HepG2 (cell line): Measurements from ENCODE around the gene BIK. TPM values are rescaled to one million over a fixed set of nuclear protein-coding genes. Genes with fewer than 3 reads are reported as not detected.
"Not testable (repeated sequence)": the region's sequence is repeated elsewhere in the genome, so short reads cannot be mapped to it uniquely, and the experiment has no call there.

Source experiments
- ATAC-seq: fragments of 200-7000 bp; cut with Tn5 transposase; 3 replicates; pipeline ENCODE4 v1.9.1; 2020; ENCODE audit warnings: mild to moderate bottlenecking, moderate library complexity
- BruUV-seq: library from RNA; stranded (reverse); fragments of 400-500 nt; replicated peaks from 2 replicates; lab custom pipeline; 2021; lab: Mats Ljungman, UMichigan
- CTCF ChIA-PET: fragments of 300-600 bp; formaldehyde crosslinking; extraction: SDS; loops from one replicate; lab custom pipeline; 2021; ENCODE audit warnings: low total read pairs, inconsistent platforms, low intra/inter-chr PET ratio; lab: Yijun Ruan, JAX
- POLR2A ChIA-PET: fragments of 350-600 bp; sonication (Branson Sonifier 250); formaldehyde crosslinking; loops from one replicate; lab custom pipeline; 2020; ENCODE audit warnings: antibody characterized with exemption, inconsistent platforms; lab: Yijun Ruan, JAX
- DNase-seq: peaks from one replicate; pipeline ENCODE4 v3.0.0-alpha.2; 2015; ENCODE audit warnings: low spot score
- FAIRE-seq: peaks from 3 replicates; lab custom pipeline; 2011; peaks lifted over from hg19 to GRCh38; lab: Jason Lieb, UNC
- H2AFZ ChIP-seq: one replicate; pipeline ENCODE4 v1.6.1; 2011; ENCODE audit warnings: low read length, inconsistent platforms
- H3K27ac ChIP-seq: fragments of 300-600 bp; 3 replicates; pipeline ENCODE4 v1.8.0; 2011; ENCODE audit warnings: mixed run types, mild to moderate bottlenecking, mixed read lengths, low read length, inconsistent platforms; ENCODE audit not compliant: insufficient read depth; ENCODE audit errors: extremely low read length
- H3K27me3 ChIP-seq, 2 experiments: fragments of 200-600 bp in 1 of 2; 2 replicates in 1 of 2; 3 replicates in 1 of 2; pipeline versions ENCODE4 v1.6.0 to v1.8.0; 2011; ENCODE audit warnings: low read length in 2 of 2, mild to moderate bottlenecking in 2 of 2, moderate library complexity in 2 of 2, inconsistent platforms in 1 of 2; ENCODE audit not compliant: insufficient read depth in 2 of 2, control insufficient read depth in 1 of 2
- H3K36me3 ChIP-seq, 2 experiments: fragments of 200-600 bp in 1 of 2; replicated peaks in 1 of 2; 2 replicates in 1 of 2; 3 replicates in 1 of 2; pipeline versions ENCODE4 v1.5.1 to v1.8.0; 2011; ENCODE audit warnings: low read length in 2 of 2, inconsistent platforms in 1 of 2; ENCODE audit not compliant: insufficient read depth in 2 of 2, control insufficient read depth in 1 of 2
- H3K4me1 ChIP-seq: 2 replicates; pipeline ENCODE4 v1.5.1; 2012; ENCODE audit warnings: low read length, inconsistent platforms; ENCODE audit not compliant: insufficient read depth
- H3K4me2 ChIP-seq: 2 replicates; pipeline ENCODE4 v1.6.0; 2011; ENCODE audit warnings: low read depth, low read length, inconsistent platforms
- H3K4me3 ChIP-seq, 3 experiments: fragments of 200-600 bp in 1 of 3; sonication (generic), shearing (Covaris generic) in 1 of 3; replicated peaks in 1 of 3; 2 replicates each; pipeline ENCODE4 v1.5.1; 2011 to 2016; ENCODE audit warnings: low read length in 3 of 3, inconsistent platforms in 2 of 3, low read depth in 2 of 3, mild to moderate bottlenecking in 2 of 3, control low read depth in 1 of 3, mixed read lengths in 1 of 3; ENCODE audit not compliant: insufficient read depth in 1 of 3
- H3K79me2 ChIP-seq: one replicate; pipeline ENCODE4 v1.6.1; 2011; ENCODE audit warnings: low read length, inconsistent platforms; ENCODE audit not compliant: insufficient read depth
- H3K9ac ChIP-seq: 2 replicates; pipeline ENCODE4 v1.6.0; 2011; ENCODE audit warnings: mild to moderate bottlenecking, low read depth, low read length, inconsistent platforms; ENCODE audit not compliant: insufficient read depth
- H3K9me3 ChIP-seq: 2 replicates; pipeline ENCODE4 v1.5.1; 2012; ENCODE audit warnings: mild to moderate bottlenecking, low read length
- H4K20me1 ChIP-seq: 2 replicates; pipeline ENCODE4 v1.6.0; 2011; ENCODE audit warnings: inconsistent platforms, mild to moderate bottlenecking, low read length, moderate library complexity; ENCODE audit not compliant: insufficient read depth
- ARID2 ChIP-seq: sonication (generic); formaldehyde crosslinking; IDR thresholded peaks from 2 replicates; pipeline ENCODE4 v1.8.1; 2022; ENCODE audit warnings: mild to moderate bottlenecking, missing genetic modification reagents, borderline replicate concordance
- BHLHE40 ChIP-seq: IDR thresholded peaks from 2 replicates; pipeline ENCODE4 v1.6.1; 2011; ENCODE audit warnings: low read length, improper control_type of control experiment
- FOXA1 ChIP-seq, 2 experiments: fragments of 450-650 bp in 1 of 2; sonication (generic) in 1 of 2; formaldehyde crosslinking in 1 of 2; IDR thresholded peaks; 2 replicates each; pipeline versions ENCODE4 v1.4.0 to v1.6.1; 2016 to 2020; ENCODE audit warnings: missing genetic modification reagents in 1 of 2
- FOXA3 ChIP-seq: IDR thresholded peaks from 2 replicates; pipeline ENCODE4 v1.6.1; 2016; ENCODE audit warnings: missing genetic modification reagents, missing compliant biosample characterization
- GATAD2A ChIP-seq: IDR thresholded peaks from 2 replicates; pipeline ENCODE4 v1.6.1; 2016
- JUN ChIP-seq: sonication (generic); formaldehyde crosslinking; IDR thresholded peaks from 2 replicates; pipeline ENCODE4 v1.4.0; 2020; ENCODE audit warnings: mild to moderate bottlenecking, missing genetic modification reagents
- KDM2A ChIP-seq: sonication (generic); formaldehyde crosslinking; IDR thresholded peaks from 2 replicates; pipeline ENCODE4 v1.4.0; 2020; ENCODE audit warnings: low read depth, missing genetic modification reagents, borderline replicate concordance
- MAX ChIP-seq: IDR thresholded peaks from 2 replicates; pipeline ENCODE4 v1.6.1; 2012; ENCODE audit warnings: inconsistent platforms
- NCOR1 ChIP-seq: fragments of 200-600 bp; sonication (generic); IDR thresholded peaks from 2 replicates; pipeline ENCODE4 v1.7.0; 2017; ENCODE audit warnings: antibody characterized with exemption, low read length, borderline replicate concordance
- NR2F1 ChIP-seq, 2 experiments: fragments of 450-650 bp in 1 of 2; formaldehyde crosslinking in 1 of 2; IDR thresholded peaks; 2 replicates each; pipeline versions ENCODE4 v1.5.0 to v1.6.1; 2016 to 2020; ENCODE audit warnings: mild to moderate bottlenecking in 1 of 2, missing compliant biosample characterization in 1 of 2, missing genetic modification reagents in 1 of 2, moderate library complexity in 1 of 2
- RAD51 ChIP-seq: fragments of 450-650 bp; IDR thresholded peaks from 2 replicates; pipeline ENCODE4 v1.6.1; 2016; ENCODE audit warnings: borderline replicate concordance
- RFX5 ChIP-seq: IDR thresholded peaks from 2 replicates; pipeline ENCODE4 v1.6.1; 2011; ENCODE audit warnings: low read depth, low read length, improper control_type of control experiment
- SOX13 ChIP-seq, 3 experiments: fragments of 450-650 bp in 1 of 3; sonication (generic) in 1 of 3; formaldehyde crosslinking in 1 of 3; IDR thresholded peaks in 2 of 3; conservative IDR thresholded peaks in 1 of 3; 2 replicates each; pipeline versions ENCODE4 v1.5.0 to v1.6.1; 2016 to 2020; ENCODE audit warnings: antibody characterized with exemption in 1 of 3, mild to moderate bottlenecking in 1 of 3, missing compliant biosample characterization in 1 of 3, missing genetic modification reagents in 1 of 3, moderate library complexity in 1 of 3
- SOX6 ChIP-seq, 2 experiments: fragments of 450-650 bp in 1 of 2; sonication (generic) in 1 of 2; formaldehyde crosslinking in 1 of 2; IDR thresholded peaks; 2 replicates each; pipeline versions ENCODE4 v1.4.0 to v1.6.1; 2017 to 2020; ENCODE audit warnings: antibody characterized with exemption in 1 of 2, mild to moderate bottlenecking in 1 of 2, missing genetic modification reagents in 1 of 2
- SP5 ChIP-seq: IDR thresholded peaks from 2 replicates; pipeline ENCODE4 v1.6.1; 2016; ENCODE audit warnings: low read depth, borderline replicate concordance
- ZFP91 ChIP-seq: sonication (generic); formaldehyde crosslinking; IDR thresholded peaks from 2 replicates; pipeline ENCODE4 v1.9.0; 2022; ENCODE audit warnings: missing genetic modification reagents, mild to moderate bottlenecking, borderline replicate concordance
- WGBS: methylation state at CpG from one replicate; pipeline ENCODE4 v1.1.6; 2017; ENCODE audit warnings: low lambda C conversion rate; 5-methylcytosine and 5-hydroxymethylcytosine counted together
- in situ Hi-C: cut with HindIII; loops from 2 replicates; pipeline ENCODE4 v1.10.0; 2017; ENCODE audit warnings: low pct_unique_long_range_greater_than_20kb; ENCODE audit not compliant: extremely low pct_ligation_motif_present
- intact Hi-C: fragments of 100-400 bp; cut with micrococcal nuclease; formaldehyde crosslinking; loops from one replicate; pipeline ENCODE4 v1.10.0; 2022; ENCODE audit not compliant: unreplicated experiment
- polyA plus RNA-seq, 8 experiments: library from polyadenylated mRNA; depleted of rRNA in 3 of 8; stranded (reverse) in 7 of 8; unstranded in 1 of 8; fragments of >200 nt; fragmentation: Illumina TruSeq in 4 of 8; extraction: Trizol in 4 of 8; gene quantifications; 2 replicates each; pipeline versions ENCODE4 v1.2.1 to v1.2.3, GENCODE V29; 2011 to 2016; ENCODE audit warnings: low read depth in 4 of 8, missing spikeins in 1 of 8, mixed read lengths in 1 of 8; ENCODE audit not compliant: insufficient read depth in 1 of 8
- total RNA-seq, 5 experiments: library from RNA; depleted of rRNA; stranded (reverse); fragments of >200 nt; fragmentation: Illumina TruSeq; extraction: Trizol; gene quantifications; 2 replicates each; pipeline ENCODE4 v1.2.3, GENCODE V29; 2016; ENCODE audit warnings: low read depth in 1 of 5
- TF ChIP-seq, protein P1 (sequence below): sonication (generic); formaldehyde crosslinking; IDR thresholded peaks from 2 replicates; pipeline ENCODE4 v1.4.0; 2020; ENCODE audit warnings: missing genetic modification reagents
- TF ChIP-seq, protein P2 (sequence below): IDR thresholded peaks from 2 replicates; pipeline ENCODE4 v1.6.1; 2016

Gene BIK
- total and polyA plus RNA-seq, 2 of the 13 experiments (the other 11 are each of a cell fraction or from before 2014, with no cell fraction given): 0.54 to 0.80 TPM

GRCh38 chr22:43104056-43104625 lies 6.4 kb upstream of the BIK start:
- intact Hi-C loops; CTCF ChIA-PET; H3K27ac ChIP-seq; in situ Hi-C loops; H3K27me3 ChIP-seq; H3K36me3 ChIP-seq; BruUV-seq; H3K79me2 ChIP-seq; H3K9me3 ChIP-seq; H4K20me1 ChIP-seq; TF ChIP-seq SOX6, FOXA1 (IDR thresholded peaks at IDR 0.05): not testable (repeated sequence)
- POLR2A ChIA-PET: interaction anchor here (0.7 to 2.7 kb wide), 10 partner anchors 10 to 417 kb away, joined by 3 to 13 read pairs (median 4); no protein-coding TSS in a partner anchor
- peaks cover 50% of the 10 kb centered on the region for H3K4me1 ChIP-seq
- FAIRE-seq: peak; percentile 77
- WGBS: 1% methylated on average over 14 of the region's 15 CpGs
- peak overlapping the region; percentile 92 for H3K4me2 ChIP-seq
- H3K9ac ChIP-seq: peak overlapping the region; percentile 4; the same call in 1 of the 2 replicates
- peak; percentile 93 for DNase-seq
- peak overlapping the region; percentile 67 for H2AFZ ChIP-seq
- peak; percentile 83 for ATAC-seq
- H3K4me3 ChIP-seq: peak overlapping the region; percentile 36 to 63 (median 48)
- TF ChIP-seq ZFP91 (CRISPR knock-in tag): 0 out of 2 replicates have a peak, but pooled peaks have one; percentile 26
- TF ChIP-seq FOXA3 (CRISPR knock-in tag): peak; percentile 56
- peak; percentile 82 for TF ChIP-seq RAD51
- TF ChIP-seq SOX6 (CRISPR knock-in tag; IDR thresholded peaks at IDR 0.05): peak; percentile 90
- TF ChIP-seq, protein P1, sequence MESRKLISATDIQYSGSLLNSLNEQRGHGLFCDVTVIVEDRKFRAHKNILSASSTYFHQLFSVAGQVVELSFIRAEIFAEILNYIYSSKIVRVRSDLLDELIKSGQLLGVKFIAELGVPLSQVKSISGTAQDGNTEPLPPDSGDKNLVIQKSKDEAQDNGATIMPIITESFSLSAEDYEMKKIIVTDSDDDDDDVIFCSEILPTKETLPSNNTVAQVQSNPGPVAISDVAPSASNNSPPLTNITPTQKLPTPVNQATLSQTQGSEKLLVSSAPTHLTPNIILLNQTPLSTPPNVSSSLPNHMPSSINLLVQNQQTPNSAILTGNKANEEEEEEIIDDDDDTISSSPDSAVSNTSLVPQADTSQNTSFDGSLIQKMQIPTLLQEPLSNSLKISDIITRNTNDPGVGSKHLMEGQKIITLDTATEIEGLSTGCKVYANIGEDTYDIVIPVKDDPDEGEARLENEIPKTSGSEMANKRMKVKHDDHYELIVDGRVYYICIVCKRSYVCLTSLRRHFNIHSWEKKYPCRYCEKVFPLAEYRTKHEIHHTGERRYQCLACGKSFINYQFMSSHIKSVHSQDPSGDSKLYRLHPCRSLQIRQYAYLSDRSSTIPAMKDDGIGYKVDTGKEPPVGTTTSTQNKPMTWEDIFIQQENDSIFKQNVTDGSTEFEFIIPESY: 0 out of 2 replicates have a peak, but pooled peaks have one; percentile 11
- TF ChIP-seq NCOR1: peak; percentile 41; the same call in 1 of the 2 replicates
- TF ChIP-seq BHLHE40: peak; percentile 97
- TF ChIP-seq KDM2A (CRISPR knock-in tag): 0 out of 2 replicates have a peak, but pooled peaks have one; percentile 32
- peak; percentile 46; the same call in 1 of the 2 replicates for TF ChIP-seq RFX5
- peak; percentile 70 for TF ChIP-seq SOX13 (IDR thresholded peaks at IDR 0.05)
- peak in 1 of 2 experiments; percentile 83; a peak in 2 of 4 replicates for TF ChIP-seq SOX13 (CRISPR knock-in tag; conservative IDR thresholded peaks at IDR 0.05 in 1 of 2, IDR thresholded peaks at IDR 0.05 in 1 of 2)
- TF ChIP-seq, protein P2, sequence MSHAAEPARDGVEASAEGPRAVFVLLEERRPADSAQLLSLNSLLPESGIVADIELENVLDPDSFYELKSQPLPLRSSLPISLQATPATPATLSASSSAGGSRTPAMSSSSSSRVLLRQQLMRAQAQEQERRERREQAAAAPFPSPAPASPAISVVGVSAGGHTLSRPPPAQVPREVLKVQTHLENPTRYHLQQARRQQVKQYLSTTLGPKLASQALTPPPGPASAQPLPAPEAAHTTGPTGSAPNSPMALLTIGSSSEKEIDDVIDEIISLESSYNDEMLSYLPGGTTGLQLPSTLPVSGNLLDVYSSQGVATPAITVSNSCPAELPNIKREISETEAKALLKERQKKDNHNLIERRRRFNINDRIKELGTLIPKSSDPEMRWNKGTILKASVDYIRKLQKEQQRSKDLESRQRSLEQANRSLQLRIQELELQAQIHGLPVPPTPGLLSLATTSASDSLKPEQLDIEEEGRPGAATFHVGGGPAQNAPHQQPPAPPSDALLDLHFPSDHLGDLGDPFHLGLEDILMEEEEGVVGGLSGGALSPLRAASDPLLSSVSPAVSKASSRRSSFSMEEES (CRISPR knock-in tag): peak; percentile 87
- peak; percentile 16 to 70; a peak in 2 of 4 replicates for TF ChIP-seq NR2F1 (CRISPR knock-in tag; IDR thresholded peaks at IDR 0.05)
- TF ChIP-seq SP5: peak; percentile 28; the same call in 1 of the 2 replicates
- 0 out of 2 replicates have a peak, but pooled peaks have one; percentile 21 for TF ChIP-seq ARID2 (CRISPR knock-in tag)
- peak; percentile 72 for TF ChIP-seq GATAD2A
- TF ChIP-seq JUN (CRISPR knock-in tag): peak; percentile 61; the same call in 1 of the 2 replicates
- TF ChIP-seq FOXA1 (CRISPR knock-in tag; IDR thresholded peaks at IDR 0.05): peak; percentile 72
- peak; percentile 45 for TF ChIP-seq MAX
